A673 (cell line): Measurements from ENCODE around the gene BIRC5.

ENCODE experiments used
- EZH2 ChIP-seq: fragments of 200-600 bp; sonication (generic); IDR thresholded peaks from 2 replicates; pipeline ENCODE4 v1.6.1; 2017; ENCODE audit warnings: borderline replicate concordance, low read depth, mild to moderate bottlenecking, mixed read lengths, antibody characterized with exemption, low read length; ENCODE audit not compliant: poor library complexity, severe bottlenecking
- TF ChIP-seq, protein P1 (sequence below): fragments of 300-800, 200-600 bp; sonication (generic); conservative IDR thresholded peaks from 2 replicates; pipeline ENCODE4 v1.5.1; 2017; ENCODE audit warnings: low read depth, mild to moderate bottlenecking, antibody characterized with exemption, low read length, moderate library complexity, mixed read lengths

DNA sequence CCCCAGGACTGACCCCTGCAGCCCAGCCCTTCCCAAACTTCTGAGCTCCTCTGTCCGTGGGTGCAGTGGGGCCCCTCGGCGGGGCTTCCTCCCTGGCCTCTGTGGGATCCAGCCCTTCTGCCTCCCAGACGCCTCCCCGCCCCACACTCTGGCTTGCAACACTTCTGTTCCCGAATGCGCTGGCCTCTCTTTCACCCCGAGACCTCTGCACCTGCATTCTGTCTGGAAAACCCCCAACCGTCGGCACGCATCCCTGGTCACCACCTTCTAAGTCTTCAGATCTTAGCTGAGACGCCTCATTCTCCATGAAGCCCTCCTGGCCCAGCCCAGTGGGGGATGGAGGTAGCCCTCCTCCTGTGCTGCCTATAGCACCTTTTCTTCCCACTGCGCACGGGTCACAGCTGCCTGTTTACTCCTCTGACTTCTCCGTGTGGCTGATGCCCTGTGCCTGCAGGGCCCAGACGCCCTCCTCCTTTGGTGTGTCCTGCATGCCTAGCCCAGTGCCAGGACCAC lies 43.8 kb downstream of the BIRC5 start:
- TF ChIP-seq, protein P1, sequence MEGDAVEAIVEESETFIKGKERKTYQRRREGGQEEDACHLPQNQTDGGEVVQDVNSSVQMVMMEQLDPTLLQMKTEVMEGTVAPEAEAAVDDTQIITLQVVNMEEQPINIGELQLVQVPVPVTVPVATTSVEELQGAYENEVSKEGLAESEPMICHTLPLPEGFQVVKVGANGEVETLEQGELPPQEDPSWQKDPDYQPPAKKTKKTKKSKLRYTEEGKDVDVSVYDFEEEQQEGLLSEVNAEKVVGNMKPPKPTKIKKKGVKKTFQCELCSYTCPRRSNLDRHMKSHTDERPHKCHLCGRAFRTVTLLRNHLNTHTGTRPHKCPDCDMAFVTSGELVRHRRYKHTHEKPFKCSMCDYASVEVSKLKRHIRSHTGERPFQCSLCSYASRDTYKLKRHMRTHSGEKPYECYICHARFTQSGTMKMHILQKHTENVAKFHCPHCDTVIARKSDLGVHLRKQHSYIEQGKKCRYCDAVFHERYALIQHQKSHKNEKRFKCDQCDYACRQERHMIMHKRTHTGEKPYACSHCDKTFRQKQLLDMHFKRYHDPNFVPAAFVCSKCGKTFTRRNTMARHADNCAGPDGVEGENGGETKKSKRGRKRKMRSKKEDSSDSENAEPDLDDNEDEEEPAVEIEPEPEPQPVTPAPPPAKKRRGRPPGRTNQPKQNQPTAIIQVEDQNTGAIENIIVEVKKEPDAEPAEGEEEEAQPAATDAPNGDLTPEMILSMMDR = no peak
- TF ChIP-seq EZH2 = no peak
